GM12892 (cell line): ENCODE measurements around the gene LAMTOR3.
A peak's percentile ranks its signal among the peaks of the same experiment; 100 is the strongest.

Experiments used
- POLR2A ChIP-seq: IDR thresholded peaks from 2 replicates; pipeline ENCODE4 v1.6.1; 2011; ENCODE audit warnings: low read depth, low read length, control low read depth
- POLR2AphosphoS5 ChIP-seq: IDR thresholded peaks from 2 replicates; pipeline ENCODE4 v1.6.1; 2011; ENCODE audit warnings: low read depth, low read length, control low read depth
- TAF1 ChIP-seq: IDR thresholded peaks from 2 replicates; pipeline ENCODE4 v1.6.1; 2011; ENCODE audit warnings: low read depth, mild to moderate bottlenecking, control low read depth, low read length, borderline replicate concordance

GRCh38 chr4:99852199-99852749, 42.0 kb downstream of the LAMTOR3 start:
- TF ChIP-seq POLR2AphosphoS5, result no peak
- TF ChIP-seq POLR2A, result 0 out of 2 replicates have a peak, but pooled peaks have one; percentile 12
- no peak for TF ChIP-seq TAF1
